GM21381 (cell line): Measurements from ENCODE around the gene KRT74.

Source experiments
- ATAC-seq: cut with Tn5 transposase; IDR thresholded peaks from one replicate; pipeline ENCODE4 v1.9.1; 2021; ENCODE audit warnings: mild to moderate bottlenecking, moderate library complexity; ENCODE audit not compliant: unreplicated experiment

The KRT74 gene

DNA sequence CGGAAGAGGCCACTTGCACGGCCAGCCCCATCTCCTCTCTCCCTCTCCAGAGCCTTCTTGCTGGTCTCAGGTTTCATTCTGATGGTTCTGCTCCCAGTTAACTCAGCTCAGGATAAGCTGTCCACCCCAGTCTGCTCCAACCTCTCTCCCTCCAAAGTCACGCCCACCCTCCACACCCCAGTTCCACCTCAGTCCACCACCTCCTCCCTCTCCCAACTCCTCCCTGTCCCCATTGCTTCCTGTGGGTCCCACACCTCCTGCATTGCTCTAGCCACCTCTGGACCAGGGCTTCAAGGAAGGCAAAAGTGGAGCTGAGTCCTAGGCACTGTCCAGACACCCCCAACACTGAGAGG is 33.8 kb downstream of the KRT74 start:
- no peak for ATAC-seq

DNA sequence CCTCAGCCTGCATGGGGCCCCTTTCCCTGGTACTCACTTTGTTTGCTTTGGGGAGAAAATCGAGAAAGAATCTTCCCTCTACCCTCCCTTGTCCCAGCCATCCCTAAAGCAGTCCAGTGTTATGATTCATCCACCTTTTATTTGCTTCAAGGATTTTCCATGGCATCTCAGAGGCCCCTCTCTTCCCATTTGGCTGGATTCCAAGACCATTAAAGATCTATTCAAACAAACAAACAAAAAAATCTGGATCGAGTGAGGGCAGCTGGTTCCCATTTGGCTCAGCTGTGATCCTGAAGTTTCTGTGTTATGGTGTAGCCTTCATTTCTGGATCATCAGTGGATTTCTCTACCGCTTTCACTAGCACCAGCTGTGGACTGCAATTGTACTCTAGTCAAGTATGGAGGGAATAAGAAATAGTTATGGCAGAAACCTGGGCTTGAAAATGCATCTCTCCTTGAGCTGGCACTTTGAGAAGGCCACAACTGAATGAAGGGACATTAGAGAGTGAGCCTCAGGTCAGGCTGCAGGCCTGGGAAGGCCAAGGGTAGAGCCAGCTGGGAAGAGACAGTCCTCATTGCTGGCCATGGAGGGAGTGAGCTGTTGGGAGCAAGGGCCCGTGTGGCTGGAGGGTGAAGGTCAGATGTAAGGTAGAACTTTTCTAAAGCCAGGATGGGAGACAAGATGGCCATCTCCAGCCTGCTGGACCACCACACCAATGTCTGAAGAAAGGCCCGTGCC is 34.4 kb downstream of the KRT74 start:
- no peak for ATAC-seq

DNA sequence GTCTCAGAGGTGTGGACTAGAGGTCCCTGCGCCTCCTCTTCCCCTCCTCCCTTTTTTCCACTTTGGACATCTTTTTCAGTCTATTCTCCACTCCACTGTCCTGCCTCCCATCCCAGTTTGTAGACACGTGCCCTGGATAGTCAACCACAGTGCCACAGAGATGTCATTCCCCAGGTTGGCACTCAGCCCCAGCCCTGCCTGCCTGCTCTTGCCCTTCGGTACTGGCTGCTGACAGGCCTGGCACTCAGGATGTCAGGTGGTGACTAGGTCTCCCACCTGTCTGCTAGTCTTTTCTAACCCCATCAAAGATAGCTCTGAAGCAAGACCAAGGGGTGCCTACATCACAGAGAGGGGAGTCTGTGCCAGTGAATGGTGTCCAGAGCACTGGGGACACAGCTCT is 36.5 kb downstream of the KRT74 start:
- no peak for ATAC-seq

DNA sequence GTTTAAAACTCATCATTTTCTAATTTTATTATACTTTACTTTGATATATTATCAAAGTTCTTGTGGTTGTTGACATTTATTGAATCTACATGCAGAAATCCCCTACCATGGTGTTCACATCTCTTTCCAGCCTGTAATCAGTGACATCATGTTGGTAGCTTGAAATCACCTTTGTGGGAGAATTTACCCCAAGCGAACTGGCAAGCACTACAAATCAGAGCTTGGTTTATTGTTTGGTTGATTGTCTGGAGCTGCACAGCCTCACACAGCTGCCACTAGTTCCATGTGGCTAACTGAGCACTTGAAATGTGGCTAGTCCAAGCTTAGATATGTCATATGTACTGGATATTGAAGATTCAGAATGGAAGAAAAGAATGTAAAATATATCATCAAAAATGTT is 38.1 kb downstream of the KRT74 start:
- ATAC-seq: no peak

DNA sequence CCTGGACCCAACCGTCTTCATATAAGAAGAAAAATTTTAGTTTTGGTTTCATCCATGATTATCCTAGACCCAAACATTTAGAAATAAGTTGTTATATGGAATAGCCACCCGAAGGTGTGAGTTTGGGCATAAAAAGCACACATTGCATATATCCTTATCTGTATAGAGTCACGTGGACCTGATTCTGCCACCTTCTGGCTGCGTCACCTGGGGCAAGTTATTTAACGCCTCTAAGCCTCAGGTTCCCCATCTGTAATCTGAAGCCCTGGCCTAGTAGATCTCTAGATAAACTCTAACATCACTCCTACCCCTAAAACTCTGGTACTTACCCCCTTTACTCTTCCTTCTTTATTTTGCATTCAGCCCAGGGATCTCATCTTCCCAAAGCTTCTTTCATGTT is 39.2 kb downstream of the KRT74 start:
- ATAC-seq: no peak

DNA sequence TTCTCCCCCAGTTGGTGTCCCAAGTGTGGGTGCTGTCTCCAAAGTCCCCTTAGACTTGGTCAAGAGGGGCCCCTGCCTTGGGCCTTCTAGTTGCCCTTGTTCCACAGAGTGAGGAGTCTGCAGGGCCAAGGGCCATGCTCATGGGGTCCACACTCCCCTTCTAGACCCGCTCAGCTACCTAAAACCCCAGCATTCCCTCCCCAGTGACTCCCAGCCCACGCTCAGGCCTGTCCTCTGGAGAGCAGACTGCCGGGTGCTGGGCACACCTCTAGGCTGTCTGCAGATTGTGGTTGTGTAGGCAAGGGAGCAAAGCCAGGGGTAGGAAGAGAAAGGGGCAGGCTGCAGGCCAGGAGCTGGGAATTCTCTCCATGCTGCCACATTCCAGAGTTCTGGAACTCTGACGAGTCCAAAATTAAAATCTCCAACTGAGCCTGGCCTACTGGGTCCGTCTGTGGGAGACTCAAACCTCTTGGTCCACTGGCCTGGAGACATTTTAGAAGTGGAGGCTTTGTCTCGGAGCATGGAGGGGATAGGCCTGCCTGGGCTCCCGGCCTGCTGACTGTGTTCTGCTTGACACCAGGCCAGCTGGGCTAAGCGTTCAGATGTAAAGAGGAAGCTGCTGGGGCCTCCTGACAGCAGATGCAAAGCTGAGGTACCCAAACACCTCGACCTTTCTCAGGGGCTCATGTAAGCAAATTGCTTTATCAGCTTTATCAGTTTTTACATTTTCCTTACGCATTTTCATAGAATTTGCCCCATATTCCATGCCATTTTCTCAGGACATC is 39.8 kb downstream of the KRT74 start:
- no peak for ATAC-seq

DNA sequence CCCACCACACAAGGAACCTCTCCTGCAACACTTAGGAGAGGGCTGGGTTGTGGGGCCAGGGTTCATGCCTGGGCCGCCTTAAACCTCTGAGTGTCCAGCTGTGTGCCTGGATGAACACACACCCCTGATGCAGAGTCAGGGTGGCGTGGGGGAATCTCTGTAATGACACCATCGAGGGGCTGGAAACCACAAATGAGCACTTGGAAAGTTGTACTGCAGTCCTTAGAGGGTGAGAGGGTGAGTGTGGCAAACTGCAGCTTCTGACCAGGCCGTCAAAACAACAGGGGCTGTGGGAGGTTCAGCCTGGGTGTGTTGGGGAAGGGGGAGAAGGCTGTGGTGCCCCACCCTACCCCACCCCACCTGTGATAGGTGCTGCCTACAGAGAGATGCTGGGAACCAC is 41.0 kb downstream of the KRT74 start:
- no peak for ATAC-seq

DNA sequence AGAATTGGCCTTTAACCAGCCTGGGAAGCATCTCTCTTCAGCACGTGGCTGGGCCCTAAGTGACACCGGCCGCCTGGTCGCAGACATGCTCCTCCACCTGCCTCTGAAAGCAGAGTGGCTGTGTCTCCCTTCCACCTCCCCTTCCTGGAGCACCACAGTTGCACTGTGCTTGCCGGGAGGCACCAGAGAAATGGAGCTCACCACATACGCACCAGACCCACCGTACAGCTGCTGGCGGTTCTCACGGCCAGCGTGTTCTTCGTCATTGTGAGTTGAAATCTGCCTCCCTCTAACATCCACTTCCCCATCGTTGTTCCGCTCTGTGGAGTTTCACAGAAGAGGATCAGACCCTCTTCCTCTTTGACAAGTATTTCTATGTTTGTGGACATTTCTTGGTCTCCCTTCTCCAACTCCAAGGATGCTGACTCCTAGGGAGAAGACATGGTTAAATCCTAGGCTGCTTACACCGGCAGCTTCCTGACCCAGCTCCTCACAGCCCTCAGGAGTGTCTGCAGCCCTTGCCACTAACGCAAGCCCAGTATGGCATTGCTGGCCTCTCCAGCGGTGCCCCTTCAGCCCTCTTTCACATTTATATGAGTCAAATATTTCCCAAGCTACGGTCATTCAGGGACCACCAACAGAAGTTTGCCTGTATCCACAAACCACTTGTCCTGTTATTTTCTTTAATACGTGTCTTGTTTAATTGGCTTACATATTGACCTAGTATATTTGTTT is 41.9 kb downstream of the KRT74 start:
- no peak for ATAC-seq

DNA sequence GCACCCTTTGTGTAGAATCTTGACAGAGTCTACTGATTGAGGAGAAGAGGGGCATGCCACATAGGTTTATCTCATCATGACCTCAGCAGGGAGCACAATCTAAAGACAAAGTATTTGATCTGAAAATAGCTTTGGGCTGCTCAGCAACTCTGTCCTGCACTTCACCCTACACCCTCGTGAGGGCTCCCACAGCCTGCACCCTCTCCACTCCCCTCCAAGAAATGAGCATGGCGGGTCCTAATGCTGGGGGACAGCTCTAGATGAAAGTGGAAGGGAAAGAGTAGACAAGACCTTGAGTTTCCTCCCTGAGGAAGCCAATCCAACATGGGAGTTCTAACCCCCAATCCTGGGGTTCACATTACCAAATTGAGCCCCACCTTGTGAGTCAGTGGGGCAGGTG is 42.7 kb downstream of the KRT74 start:
- no peak for ATAC-seq

DNA sequence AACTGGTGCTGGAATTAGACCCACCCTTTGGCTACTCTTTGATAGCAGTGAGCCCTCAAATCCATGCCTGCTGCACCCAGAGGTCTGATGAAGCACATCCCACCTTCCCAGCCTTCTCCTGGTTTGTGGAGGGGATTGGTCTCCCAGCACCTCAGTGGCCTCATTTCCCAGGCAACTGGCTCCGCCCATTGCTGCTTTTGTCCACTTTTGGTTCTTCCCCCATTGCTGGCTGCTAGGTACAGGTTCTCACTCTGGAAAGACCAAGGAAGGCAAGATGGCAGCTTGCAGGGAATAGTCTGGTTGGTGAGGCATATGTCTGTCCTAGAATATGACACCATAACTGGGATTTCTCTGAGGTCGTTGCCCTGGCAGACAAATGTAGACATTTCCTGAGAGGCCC is 43.3 kb downstream of the KRT74 start:
- no peak for ATAC-seq

DNA sequence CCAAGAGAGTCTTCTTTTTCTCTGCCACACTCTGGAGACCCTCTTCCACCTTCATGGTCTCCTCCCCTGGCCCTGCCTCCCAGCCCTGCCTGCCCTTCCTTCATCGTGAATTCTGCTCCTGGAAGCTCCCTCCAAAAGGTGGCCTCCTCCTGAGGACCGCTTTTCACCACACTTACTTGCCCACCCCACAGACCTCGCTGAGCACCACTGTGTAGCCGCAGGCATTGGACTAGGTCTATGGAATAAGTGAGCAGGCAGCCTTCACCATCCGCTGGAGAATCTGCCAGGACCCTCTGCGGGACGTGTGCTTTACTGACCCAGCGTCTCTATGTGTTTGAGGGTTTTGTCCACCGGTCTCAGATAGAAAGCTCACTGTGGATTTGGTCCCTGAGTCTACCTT is 43.8 kb downstream of the KRT74 start:
- ATAC-seq: no peak

DNA sequence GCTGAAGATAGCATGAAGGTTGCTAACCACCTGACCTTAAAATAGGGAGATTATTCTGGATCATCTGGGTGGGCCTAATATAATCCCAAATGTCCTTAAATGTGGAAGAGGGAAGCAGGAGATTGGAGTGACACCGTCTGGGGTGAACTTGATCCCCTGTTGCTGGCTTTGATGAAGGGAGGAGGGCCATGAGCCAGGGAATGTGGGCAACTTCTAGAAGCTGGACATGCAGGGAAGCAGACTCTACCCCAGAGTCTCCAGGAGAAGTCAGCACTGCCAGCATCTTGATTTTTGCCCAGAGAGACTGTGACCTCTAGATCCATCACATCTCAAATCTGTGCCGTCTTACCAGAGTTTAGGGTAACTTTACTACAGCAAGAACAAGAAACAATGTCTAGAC is 44.2 kb downstream of the KRT74 start:
- ATAC-seq: no peak

DNA sequence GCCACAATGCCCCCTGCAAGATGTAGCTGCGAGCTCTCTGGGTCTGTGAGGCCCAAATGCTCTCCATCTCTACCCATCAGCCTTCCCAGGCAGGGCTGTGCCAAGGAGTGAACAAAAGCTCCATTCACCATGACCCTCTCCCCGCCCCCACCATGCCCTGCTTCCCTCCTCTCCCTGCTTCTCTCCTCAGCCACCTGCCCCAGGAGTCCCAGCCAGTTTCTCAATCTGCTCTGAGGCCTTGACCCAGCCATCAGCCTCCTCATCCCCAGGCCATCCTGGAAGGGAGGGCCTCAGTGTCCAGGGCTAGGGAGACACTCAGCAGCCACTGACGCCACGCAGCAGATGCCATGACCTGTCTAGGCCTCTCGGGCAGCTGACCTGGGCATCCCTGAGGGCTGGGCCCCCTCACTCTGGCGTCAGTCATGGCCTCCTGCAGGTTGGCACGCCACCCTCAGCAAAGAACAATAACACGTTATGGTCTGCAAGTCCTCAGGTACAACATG is 45.0 kb downstream of the KRT74 start:
- ATAC-seq: no peak

DNA sequence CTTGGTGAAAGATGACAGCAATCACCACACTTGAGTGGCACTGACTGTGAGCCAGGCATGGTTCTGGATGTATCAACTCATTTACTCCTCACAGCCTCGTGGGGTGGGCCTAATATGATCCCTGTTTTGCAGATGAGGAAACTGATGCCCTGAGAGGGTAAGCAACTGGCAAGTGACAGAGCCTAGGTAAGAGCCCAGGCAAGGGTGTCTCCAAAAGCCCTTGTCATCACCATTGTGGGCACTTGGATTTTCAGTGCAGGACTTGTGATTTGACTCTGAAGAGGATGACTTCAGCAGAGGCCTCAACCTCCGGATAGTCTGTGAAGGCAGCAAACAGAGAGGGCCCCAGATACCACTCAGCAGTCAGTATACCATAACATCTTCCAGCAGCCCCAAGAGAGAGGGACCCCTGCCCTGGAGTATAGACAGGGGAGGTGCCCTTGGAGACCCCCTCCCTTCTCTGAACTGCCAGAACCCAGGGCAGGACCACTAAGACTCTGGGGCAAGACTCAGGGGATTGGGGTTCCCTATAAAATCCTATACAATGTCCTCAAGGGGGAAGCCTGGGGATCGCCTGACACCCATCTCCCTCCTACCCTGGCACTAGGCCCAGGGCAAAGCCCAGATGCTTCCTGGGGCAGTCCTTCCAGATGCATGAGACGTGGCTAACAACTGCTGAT is 46.4 kb downstream of the KRT74 start:
- no peak for ATAC-seq

DNA sequence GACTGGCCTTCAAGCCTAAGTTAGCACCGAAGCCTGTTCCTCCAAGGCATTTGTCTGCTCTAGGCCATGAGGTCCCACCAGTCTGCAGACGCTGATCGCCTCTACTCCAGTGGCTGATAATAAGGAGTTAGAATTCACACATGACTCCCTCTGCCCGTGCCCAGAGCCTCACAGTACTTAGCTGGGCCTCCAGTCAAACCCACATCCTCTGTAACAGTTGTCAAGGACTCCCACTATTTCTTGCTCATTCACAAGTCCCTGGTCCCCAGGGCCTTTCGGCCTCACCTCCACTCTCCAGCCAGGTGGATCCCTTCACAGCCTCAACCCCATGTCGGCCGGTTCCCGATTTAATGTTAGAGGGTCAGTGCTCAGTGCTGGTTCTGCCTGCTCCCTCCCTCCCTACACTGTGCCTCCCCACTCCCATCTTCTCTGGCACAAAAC is 47.1 kb downstream of the KRT74 start:
- no peak for ATAC-seq

DNA sequence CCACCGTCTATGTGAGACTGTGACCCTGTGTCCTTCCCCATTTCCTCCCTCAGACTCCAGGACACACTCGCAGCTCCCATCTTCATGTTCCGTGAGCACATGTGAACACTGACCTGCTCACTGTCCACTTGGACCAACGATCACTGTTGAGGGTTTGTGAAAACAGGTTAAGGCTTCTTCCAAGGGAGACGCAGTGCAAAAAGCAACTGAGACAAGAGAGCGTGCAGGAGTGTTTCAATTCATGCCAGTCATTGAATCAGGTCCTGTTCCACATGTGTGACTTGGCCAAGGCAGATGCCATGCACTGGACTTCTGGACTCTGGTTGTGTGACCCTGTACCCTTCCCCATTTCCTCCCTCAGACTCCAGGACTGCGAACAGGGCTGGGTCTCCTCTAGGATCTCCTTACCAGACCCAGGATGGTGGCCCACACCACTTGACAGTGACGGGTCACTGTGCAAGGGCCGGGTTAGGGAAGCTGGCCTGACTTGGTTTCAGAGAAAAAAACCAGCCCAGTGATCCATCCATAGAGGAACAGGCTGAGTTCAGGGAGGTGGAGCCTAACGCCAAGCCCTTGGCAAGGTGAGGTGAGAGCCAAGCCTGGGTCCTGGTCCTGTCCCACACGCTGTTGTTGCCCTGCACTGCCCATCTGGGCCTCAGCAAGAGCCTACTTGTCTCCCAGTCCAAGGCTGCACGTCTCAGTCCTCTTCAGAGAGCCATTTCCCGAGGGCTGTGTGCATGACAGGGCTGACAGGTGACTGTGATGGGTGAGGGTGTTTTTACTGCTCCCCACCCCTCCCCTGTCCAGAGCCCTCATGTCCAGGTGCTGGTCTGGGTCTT is 47.8 kb downstream of the KRT74 start:
- no peak for ATAC-seq

DNA sequence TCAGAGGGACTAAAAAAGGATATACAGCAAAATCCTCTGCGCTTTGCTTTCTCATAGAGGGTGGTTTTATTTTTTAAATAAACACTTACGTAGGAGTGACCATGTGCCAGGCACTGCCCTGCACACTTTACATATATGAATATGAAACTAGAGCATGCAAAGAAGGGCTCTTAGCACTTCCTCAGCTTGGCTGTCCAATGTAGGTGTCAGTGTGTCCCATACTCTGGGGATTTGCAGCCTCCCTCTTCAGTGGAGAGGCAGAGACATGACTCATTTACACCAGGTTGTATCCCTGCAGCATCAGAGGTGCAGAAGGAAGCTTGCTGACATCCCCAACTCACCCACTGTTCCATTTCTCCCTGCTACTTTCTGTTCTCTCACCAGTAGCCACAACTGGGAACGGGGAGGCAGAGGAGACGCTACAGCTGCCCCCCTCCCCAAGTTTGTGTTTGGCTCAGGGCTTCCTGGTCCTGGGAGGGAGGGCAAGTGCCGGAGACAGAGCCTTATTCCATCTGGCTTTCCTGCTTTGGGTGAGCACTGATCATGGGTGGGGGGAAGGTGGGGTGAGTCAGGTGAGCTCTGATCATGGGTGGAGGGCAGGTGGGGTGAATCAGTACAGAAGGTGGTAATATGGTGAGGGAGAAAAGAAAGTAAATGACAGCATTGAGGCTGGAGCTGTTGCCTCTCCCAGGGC is 48.6 kb downstream of the KRT74 start:
- no peak for ATAC-seq

DNA sequence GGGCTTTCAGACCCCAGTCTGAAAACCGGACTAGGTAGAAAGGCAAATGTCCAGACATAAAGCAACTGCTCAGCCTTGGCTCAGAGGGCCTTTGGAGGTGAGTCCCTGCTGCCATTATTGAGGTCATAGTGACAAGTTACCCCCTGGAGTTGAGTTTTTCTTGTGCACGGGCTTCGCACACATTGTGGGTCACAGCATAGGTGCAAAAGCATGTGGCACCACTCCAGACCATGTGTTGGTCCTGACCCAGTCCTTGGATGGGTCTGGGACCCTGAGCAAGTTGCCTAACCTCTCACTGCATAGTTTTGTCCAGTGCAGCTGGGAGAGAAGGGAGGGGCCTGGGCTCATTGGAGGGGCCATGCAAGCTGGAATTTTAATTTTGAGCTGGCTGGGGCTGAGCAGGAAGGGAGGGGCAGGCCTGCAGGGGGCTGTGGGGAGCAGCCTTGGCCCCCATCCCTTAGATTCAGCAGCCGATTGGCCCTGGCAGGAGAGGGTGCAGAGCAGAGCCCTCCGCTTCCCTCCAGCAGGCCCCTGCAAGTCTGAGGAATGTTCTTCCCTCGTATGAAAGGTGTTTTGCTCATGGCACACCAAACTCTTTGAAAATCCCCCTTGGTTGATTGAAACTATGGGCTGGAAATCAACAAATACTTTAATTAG is 49.3 kb downstream of the KRT74 start:
- no peak for ATAC-seq

DNA sequence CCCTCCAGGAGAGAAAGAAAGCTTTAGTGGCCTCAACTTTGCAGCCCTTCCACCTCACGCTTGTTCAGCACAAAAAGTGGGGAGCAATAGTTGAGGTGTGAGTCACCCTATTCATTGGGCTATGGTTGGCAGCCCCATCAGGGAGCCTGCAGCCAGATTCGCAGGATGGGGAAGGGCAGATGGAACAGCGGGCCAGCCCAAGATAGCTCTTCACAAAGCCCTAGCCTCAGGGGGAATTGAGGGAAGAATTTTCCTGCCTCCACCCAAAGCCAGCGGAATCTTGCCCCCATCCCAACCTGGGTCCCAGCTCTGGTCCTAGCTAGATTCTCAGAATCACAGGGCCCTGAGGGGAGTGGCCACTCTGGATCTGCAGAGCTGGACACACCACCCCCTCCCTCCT is 49.8 kb downstream of the KRT74 start:
- no peak for ATAC-seq
